Thymus (tissue), 11 donors: ENCODE data around the gene FUBP3. TPM values are rescaled to one million over a fixed set of nuclear protein-coding genes. Genes with fewer than 3 reads are reported as not detected.

Source experiments
- DNase-seq, 9 donors: peaks; one replicate each; pipeline ENCODE4 v3.0.0-alpha.2; 2013; ENCODE audit warnings: low spot score in 9 of 9, low read depth in 6 of 9, missing footprints in 1 of 9
- H3K27ac ChIP-seq, 2 donors: one replicate each; pipeline ENCODE4 v1.5.1; 2013; ENCODE audit warnings: control low read depth in 1 of 2, low read depth in 1 of 2, low read length in 1 of 2, mild to moderate bottlenecking in 1 of 2, moderate library complexity in 1 of 2
- H3K27me3 ChIP-seq, 2 donors: one replicate each; pipeline ENCODE4 v1.5.1; 2013; ENCODE audit warnings: low read length in 1 of 2; ENCODE audit not compliant: control insufficient read depth in 2 of 2, insufficient read depth in 1 of 2
- H3K36me3 ChIP-seq, 2 donors: one replicate each; pipeline ENCODE4 v1.5.1; 2013; ENCODE audit warnings: low read length in 1 of 2, mild to moderate bottlenecking in 1 of 2, moderate library complexity in 1 of 2; ENCODE audit not compliant: control insufficient read depth in 2 of 2, insufficient read depth in 2 of 2
- H3K4me1 ChIP-seq, 2 donors: one replicate each; pipeline ENCODE4 v1.5.1; 2013; ENCODE audit warnings: low read length in 2 of 2; ENCODE audit not compliant: control insufficient read depth in 2 of 2, insufficient read depth in 2 of 2
- H3K4me3 ChIP-seq, 2 donors: one replicate each; pipeline ENCODE4 v1.5.1; 2013; ENCODE audit warnings: low read length in 2 of 2, control low read depth in 1 of 2, mild to moderate bottlenecking in 1 of 2
- H3K9me3 ChIP-seq, 2 donors: one replicate each; pipeline ENCODE4 v1.5.1; 2013; ENCODE audit warnings: low read length in 1 of 2, mild to moderate bottlenecking in 1 of 2; ENCODE audit not compliant: control insufficient read depth in 2 of 2, insufficient read depth in 1 of 2
- WGBS: extraction: QIAGEN DNeasy Blood & Tissue Kit; methylation state at CpG from one replicate; pipeline ENCODE4 v1.1.7; 2013; 5-methylcytosine and 5-hydroxymethylcytosine counted together
- polyA plus RNA-seq: library from polyadenylated mRNA; stranded (reverse); fragments of 200-250 nt; gene quantifications from one replicate; pipeline ENCODE4 v1.2.3, GENCODE V29; 2013
- total RNA-seq: library from RNA; stranded (reverse); fragments of 120-200 nt; gene quantifications from one replicate; pipeline ENCODE4 v1.2.4, GENCODE V29; 2013
- donor health status: healthy.

FUBP3 gene
- total and polyA plus RNA-seq, 2 donors: 24.2 to 26.1 TPM

- Histone ChIP-seq H3K9me3 (no peaks in the 10 kb centered on the region), H3K27me3 (no peaks in the 10 kb centered on the region), H3K27ac (no peak overlapping the region), H3K4me1 (no peaks in the 10 kb centered on the region), H3K36me3 (peaks cover 75 to 84% of the 10 kb centered on the region in 2 donors), H3K4me3 (no peak overlapping the region)
- no peak for DNase-seq
- WGBS: 98% methylated on average over 25 of the region's 25 CpGs
Observed at GRCh38 chr9:130633336-130634190, 54.2 kb downstream of the FUBP3 start.

DNA sequence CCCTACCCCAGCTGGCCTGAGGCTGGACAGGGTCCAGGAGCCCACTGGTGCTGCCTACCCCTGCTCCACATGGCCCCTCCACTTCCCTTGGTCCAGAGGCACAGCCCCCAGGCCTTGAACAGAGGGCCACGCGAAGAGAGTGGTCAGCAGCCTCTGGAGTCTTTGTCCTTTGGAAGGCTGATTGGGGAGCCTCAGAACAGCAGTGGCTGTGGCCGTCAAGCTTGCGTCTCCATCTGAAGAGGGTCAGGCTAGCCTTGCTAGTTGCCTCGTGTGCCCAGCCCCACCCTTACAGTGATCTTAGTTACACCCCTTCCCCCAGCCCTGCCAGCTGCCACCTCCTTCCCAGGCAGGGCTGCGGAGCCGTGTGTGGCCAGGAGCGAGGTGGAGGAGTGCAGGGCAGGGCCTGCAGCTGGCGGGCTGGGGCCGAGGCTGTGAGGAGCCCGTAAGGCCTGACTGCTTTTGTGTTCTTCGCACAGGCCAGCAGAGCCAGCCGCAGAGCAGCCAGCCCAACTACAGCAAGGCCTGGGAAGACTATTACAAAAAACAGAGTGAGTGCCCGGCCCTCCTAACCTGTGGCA is 54.9 kb downstream of the FUBP3 start:
- WGBS: 99% methylated on average over 14 of the region's 14 CpGs
- DNase-seq: no peak
- no peaks in the 10 kb centered on the region for H3K27me3 ChIP-seq
- H3K36me3 ChIP-seq: peaks cover 72 to 83% of the 10 kb centered on the region in 2 donors
- no peak overlapping the region for H3K27ac ChIP-seq
- H3K9me3 ChIP-seq: no peaks in the 10 kb centered on the region
- H3K4me1 ChIP-seq: no peaks in the 10 kb centered on the region
- H3K4me3 ChIP-seq: no peak overlapping the region

GRCh38 chr9:130634801-130635200 is 55.4 kb downstream of the FUBP3 start:
- Histone ChIP-seq H3K4me3 (no peak overlapping the region), H3K9me3 (no peaks in the 10 kb centered on the region), H3K27ac (no peak overlapping the region), H3K36me3 (peaks cover 68 to 78% of the 10 kb centered on the region in 2 donors), H3K27me3 (no peaks in the 10 kb centered on the region), H3K4me1 (no peaks in the 10 kb centered on the region)
- WGBS: 99% methylated on average over 8 of the region's 8 CpGs
- DNase-seq: no peak

DNA sequence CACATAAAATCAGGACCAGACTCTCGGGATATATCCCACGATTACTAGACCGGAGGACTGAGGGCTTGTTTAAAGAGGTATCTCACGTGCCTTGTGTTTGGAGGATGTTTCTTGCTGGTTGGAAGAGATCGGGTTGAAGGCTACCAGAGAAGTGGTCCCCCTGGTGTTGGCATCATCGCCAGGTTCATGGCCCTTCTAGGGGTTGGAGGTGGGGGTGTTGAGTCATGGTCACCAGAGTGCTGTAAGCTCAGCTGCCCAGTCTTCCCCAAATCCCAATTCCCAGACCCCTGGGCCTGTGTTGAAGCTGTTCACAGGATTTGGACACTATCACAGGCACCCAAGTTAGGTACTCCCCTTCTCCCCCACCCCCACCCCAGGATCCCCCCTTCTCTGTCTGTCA is 55.9 kb downstream of the FUBP3 start:
- Histone ChIP-seq H3K27me3 (no peaks in the 10 kb centered on the region), H3K9me3 (no peaks in the 10 kb centered on the region), H3K4me1 (no peaks in the 10 kb centered on the region), H3K4me3 (no peak overlapping the region), H3K36me3 (peaks cover 64 to 73% of the 10 kb centered on the region in 2 donors), H3K27ac (no peak overlapping the region)
- DNase-seq: no peak
- WGBS: 99% methylated on average over 6 of the region's 6 CpGs

DNA sequence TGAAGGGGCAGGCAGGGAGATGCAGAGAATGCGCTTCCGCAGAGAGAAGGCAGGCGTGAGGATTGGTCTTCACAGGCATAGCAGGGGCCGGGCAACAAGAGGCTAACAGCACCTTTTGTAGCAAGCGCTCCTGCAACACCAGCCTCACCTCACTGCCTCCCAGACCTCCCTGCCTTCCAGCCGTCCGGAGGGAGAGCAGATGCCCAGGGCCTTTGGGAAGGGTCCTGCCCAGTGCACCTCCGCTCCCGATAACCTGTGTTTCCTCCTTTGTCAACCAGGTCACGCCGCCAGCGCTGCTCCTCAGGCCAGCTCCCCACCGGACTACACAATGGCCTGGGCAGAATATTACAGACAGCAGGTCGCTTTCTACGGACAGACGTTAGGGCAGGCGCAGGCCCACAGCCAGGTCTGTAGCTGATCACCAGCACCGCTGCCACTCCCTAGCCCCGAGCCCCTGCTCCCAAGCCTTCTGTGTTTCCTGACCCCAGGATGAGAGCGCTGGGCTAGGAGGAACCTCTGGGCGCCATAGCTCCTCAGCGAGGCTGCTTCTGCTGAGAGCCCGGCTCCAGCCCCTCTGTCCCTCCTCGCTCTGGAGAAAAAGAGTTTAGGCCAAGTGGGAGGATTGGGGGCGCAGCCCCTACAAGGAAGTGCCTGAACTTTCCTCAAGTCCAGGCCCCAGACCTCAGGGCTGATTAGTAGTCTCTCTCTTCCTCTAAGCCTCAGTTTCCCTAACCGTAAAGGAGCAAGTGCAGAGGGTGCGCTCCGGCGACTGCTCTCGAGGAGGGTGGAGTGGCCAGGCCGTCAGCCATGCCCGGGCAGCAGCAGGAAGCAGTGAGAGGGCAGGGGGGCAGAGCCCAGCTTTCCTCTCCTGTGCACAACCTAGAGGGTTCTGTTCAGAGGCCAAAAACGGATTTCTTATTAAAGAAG is 56.6 kb downstream of the FUBP3 start:
- 98% methylated on average over 33 of the region's 33 CpGs for WGBS

DNA sequence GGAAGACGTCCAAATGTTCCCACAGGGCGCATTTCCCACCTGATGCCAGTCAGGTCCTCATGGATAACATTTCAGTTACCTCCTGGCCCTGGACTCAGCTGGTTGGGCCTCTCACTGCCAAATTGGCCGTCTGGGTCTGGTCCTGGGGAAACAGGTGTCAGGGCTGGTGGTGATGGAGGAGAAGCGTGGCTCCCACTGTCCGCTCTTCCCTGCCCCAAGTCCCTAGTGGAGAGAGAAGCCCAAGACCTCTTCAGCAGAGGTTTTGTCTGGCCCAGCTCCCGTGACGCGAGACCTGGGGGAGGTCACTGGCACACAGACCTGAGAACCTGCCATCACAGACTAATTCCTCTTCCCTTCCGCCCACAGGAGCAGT is 57.3 kb downstream of the FUBP3 start:
- Histone ChIP-seq H3K27me3 (no peaks in the 10 kb centered on the region), H3K4me3 (no peak overlapping the region), H3K9me3 (no peaks in the 10 kb centered on the region), H3K4me1 (no peaks in the 10 kb centered on the region), H3K36me3 (peaks cover 50 to 59% of the 10 kb centered on the region in 2 donors), H3K27ac (no peak overlapping the region)
- no peak for DNase-seq
- 98% methylated on average over 9 of the region's 9 CpGs for WGBS

More for the DNA sequence above, 56.6 kb downstream of the FUBP3 start:
- Histone ChIP-seq H3K4me3 (no peak overlapping the region), H3K4me1 (no peaks in the 10 kb centered on the region), H3K27me3 (no peaks in the 10 kb centered on the region), H3K9me3 (no peaks in the 10 kb centered on the region), H3K36me3 (peaks cover 57 to 66% of the 10 kb centered on the region in 2 donors), H3K27ac (no peak overlapping the region)
- no peak for DNase-seq

- no peaks in the 10 kb centered on the region for H3K9me3 ChIP-seq
- no peaks in the 10 kb centered on the region for H3K27me3 ChIP-seq
- peaks cover 33 to 41% of the 10 kb centered on the region in 2 donors for H3K36me3 ChIP-seq
- 95% methylated on average over 37 of the region's 37 CpGs for WGBS
- DNase-seq: no peak
- no peaks in the 10 kb centered on the region for H3K4me1 ChIP-seq
- no peak overlapping the region for H3K27ac ChIP-seq
- H3K4me3 ChIP-seq: no peak overlapping the region
Observed at GRCh38 chr9:130638284-130639123, 59.1 kb downstream of the FUBP3 start.

DNA sequence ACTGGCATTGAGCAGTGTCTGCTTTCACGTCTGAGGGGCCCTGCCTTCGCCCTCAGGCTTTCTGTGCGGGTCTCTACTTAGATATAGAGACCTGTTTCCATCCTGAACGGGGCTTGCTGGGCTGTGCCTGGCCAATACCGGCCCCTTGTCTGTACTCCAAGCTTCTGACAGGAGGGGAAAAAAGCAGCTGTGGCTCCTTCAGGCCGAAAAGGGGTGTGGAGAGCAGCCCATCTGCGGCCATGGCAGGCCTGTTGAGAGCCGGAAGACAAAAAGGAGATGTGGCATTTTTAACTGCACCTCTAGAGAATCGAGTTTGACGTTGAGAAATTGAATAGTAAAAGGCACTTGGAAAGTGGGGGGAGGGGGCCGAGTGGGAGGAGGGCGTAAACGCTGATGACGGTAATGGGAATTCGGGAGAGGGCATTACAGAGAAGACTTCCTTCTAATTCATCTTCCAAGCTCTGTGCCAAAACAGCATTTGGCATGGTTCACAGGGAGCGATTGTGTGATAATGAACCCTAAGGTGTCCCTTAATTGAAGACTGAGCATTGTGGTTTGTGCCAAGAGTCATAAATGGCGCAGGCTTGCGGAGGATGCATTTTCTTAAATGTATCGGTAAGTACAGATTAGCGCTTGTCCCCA is 59.9 kb downstream of the FUBP3 start:
- DNase-seq: no peak

More for the DNA sequence above, 59.9 kb downstream of the FUBP3 start:
- Histone ChIP-seq H3K36me3 (peaks cover 26 to 35% of the 10 kb centered on the region in 2 donors), H3K9me3 (no peaks in the 10 kb centered on the region), H3K27ac (no peak overlapping the region), H3K4me3 (no peak overlapping the region), H3K27me3 (no peaks in the 10 kb centered on the region), H3K4me1 (no peaks in the 10 kb centered on the region)
- WGBS: 88% methylated on average over 20 of the region's 20 CpGs
